GM12892 (cell line): Measurements from ENCODE around the gene PTPN4.

Experiments used
- POLR2A ChIP-seq: IDR thresholded peaks from 2 replicates; pipeline ENCODE4 v1.6.1; 2011; ENCODE audit warnings: low read depth, low read length, control low read depth
- POLR2AphosphoS5 ChIP-seq: IDR thresholded peaks from 2 replicates; pipeline ENCODE4 v1.6.1; 2011; ENCODE audit warnings: low read depth, low read length, control low read depth

DNA sequence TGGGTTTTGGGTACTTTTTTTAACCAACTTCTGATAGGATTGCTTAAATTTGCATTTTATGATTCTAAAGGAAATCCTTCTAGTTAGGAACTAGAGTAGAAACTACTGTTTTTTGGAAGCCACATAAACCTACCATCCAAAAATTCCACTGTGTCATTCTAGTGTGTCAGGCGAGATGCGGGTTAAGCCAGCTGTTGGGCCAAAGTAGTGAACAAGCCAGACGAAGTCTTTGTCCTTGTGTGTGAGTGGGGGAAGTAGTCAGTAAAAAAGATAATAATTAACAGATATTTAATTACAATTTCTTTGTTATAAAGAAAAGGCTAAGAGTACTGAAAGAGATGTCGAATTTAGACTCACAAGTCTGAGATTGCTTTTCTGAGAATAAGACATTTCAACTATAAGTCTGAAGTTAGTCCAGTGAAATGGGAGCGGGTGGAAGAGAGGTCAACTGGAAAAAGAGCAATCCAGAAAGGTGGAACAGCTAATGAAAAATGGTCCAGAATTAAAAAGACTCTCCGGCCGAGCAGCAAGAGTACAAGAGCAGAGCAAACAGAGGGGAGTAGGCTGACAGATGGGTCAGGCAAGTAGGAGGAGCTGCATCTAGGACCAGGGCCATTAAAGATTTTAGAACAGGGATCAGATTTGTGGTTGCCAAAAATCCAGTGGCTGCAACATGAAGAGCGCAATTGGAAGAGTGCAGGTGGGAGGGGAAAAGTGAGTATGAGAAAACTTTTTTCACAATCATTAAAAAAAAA, 254.7 kb downstream of the PTPN4 start:
- TF ChIP-seq POLR2AphosphoS5 (no peak), POLR2A (no peak)
